Stimulated activated CD4-positive, alpha-beta T cell treated with anti-CD3 and anti-CD28 coated beads, Interleukin-4, amount 100 ng/mL, for 4 hours (primary cell): Measurements from ENCODE around the gene POLN.
"Not testable (repeated sequence)": the region's sequence is repeated elsewhere in the genome, so short reads cannot be mapped to it uniquely, and the experiment has no call there.

Source experiments
- DNase-seq, 2 experiments: peaks; one replicate each; pipeline ENCODE4 v3.0.0-alpha.2; 2020

POLN gene

DNA sequence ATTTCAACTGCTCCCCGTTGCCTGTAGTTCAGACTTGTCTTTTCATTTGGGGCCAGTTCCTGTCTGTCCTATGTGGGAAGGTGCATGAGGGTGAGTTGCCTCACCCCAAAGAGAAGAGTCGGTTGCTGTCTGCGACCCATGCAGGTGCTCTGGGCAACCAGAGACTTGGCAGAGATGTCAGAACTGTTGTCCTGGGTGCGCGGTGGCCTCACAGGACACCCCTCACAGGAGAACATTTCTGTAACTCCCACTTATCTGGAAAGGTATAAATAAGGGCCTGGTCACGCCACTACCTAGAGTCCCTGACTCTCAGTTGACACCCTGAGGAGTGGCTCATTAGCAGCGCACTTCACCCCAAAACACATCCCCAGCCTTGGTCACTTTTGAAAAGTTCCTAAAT lies 192.5 kb downstream of the POLN start:
- no peak for DNase-seq

GRCh38 chr4:2048831-2049230 lies 193.1 kb downstream of the POLN start:
- no peak for DNase-seq

DNA sequence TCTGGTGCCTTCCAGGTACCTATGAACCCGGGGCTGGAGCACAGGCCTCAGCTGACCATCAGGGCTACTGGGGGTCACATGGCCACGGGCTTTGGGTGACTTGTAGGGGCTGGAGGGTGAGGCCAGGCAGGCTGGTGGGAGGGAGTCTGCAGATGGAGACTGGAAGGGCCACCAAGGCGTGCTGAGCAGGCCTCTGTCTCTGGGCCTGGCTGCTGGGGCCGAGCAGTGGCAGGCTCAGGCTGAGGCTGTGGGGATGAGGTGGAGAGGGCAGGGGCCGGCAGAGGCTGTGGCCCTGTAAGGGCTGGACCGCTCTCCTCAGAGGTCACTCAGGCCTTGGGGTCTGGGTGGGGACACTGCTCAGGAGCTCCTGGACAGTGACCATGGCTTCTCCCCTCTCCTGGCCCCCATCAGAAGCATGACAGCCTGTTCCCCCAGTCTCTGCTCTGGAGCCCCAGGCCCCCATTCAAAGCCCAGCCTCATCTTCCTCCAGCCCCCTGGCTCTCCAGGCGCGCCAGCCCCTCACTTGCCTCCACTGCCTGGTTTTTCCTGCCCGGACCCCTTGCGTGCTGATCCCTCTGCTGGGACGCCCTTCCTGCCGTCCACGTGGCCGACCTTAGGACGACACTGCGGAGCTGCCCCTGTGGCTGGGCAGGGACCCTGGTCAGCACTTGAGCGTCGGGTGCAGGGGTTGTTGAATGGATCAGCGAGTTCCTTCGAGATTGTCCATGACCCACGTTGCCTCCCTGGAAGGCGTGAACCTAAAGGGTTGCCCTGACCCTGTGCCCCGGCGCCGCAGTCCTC lies 193.9 kb downstream of the POLN start:
- no peak for DNase-seq

- DNase-seq: no peak
These were observed 194.8 kb downstream of the POLN start for GRCh38 chr4:2047031-2047660.

DNA sequence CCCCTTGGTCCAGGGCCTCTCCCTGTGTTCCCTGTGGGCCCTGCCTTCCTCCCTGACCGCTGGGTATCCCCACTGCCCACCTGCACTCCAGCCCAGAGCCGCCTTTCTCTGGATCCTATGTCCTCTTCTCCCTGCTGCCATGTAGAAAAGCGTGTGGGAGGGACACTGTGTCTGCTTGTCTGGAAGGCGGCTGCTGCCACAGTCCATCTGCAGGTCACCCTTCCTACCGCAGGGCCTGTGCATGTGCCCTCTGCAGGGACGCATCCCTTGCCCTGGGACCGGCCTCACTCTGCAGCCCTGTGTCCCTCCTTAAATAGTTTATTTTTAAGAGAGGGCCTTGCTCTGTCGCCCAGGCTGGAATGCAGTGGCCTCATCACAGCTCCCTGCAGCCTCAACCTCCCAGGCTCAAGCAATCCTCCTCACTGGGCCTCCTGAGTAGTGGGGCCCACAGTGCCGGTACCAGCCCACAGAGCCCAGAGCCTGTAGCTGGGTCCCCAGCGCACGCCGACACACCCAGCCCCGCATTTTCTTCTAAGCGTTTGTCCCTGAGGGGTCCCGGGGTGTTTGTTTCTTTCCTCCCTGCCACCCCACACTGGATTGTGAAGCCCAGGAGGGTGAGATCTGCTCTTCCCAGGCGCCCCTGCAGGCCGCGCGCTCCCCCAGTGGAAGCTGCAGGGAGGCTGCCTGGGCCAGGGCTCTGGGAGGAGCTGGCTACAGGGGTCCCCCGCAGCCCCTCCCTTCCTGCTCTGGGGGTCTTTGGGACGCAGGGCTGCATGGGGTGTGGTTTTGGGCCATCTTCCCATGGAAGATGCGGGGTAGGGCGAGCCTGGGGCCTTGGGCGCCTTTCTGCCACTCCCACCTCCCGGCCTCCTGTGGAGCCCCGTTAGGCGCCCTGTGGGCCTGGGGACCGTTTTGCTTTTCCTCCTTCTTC lies 195.6 kb downstream of the POLN start:
- no peak for DNase-seq

- DNase-seq: no peak
These were observed 196.4 kb downstream of the POLN start for GRCh38 chr4:2045518-2045951.

DNA sequence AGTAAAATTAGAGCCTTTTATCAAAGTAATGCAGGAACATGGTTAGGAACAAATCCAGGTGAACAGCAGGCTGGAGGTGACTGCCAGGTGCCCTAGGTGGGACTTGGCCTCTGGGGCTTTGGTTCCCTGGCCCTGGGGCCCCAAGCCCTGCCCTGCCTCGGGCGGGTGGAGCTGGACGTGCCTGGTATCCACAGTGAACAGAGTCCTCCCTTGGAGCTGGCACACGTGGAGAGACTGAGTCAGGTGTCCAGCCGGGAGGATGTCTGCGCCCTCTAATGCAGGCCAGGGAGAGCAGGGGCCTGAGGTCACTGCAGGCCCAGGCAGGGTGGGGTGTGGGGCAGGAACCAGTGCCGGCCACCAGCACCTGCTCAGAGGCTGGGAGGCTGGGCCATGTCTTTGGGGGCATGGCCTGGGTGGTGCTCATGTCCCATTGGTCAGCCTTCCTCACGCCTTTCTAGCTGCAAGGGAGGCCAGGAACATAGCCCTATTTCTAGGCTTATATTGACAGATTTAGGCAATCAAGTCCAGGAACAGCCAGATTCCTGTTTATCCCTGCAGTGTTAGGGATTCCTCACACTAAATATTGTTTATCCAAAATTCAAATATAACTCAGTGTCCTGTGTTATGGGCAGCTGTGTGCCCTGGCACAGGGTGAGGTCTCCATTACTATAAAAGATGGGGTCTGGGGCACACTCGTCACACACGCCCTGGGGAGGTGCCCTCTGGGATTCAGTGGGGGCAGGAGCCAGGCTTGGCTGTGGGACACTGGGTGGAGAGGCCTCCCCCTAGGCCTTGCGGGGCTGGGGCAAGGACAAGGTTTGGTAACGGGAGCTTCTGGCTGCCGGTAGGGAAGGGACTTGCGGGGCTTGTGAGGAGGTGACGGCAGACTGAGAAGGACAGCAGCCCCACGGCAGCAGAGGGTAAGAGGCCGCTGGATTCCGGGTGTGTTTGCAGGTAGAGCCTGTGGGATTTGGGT lies 197.1 kb downstream of the POLN start:
- no peak for DNase-seq

DNA sequence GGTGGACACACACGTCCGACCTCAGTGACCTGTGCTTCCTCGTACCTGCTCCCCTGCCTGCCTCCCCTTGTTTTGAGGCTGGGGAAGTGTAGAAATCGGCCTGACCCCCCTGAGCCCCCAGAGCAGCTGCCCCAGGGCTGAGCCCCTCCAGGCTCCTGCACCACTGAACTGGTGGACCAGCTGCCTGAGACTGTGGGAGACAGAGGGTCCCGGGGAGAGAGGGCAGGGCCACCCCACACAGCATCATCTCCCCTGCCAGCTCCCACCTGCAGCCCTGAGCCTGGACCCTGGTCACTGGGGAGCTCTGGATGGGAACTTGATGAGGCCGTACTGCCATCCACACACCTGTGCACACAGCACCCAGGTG lies 197.8 kb downstream of the POLN start:
- no peak for DNase-seq

- no peak for DNase-seq
These were observed 198.4 kb downstream of the POLN start for GRCh38 chr4:2043396-2044118.

DNA sequence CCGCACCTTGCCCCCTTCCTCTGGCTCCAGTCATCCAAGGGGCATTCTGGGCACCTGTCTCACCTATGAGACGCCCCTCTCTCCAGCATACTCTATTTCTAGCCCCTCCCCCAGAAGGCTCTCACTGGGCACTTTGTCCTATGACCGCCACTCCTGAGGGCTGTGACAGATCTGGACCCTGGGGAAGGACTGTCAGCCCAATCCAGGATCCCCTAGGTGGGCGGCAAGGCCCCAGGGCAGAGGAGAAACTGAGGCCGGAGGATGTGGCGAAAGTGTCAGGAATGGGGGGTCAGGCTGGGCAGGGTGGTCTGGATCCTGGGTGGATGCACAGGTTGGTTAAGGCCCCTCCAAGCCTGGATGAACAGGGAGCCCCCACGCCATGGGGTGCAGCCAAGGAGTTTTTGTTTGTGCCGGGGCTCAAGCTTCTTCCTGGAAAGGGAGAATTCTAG lies 198.9 kb downstream of the POLN start:
- DNase-seq: no peak

DNA sequence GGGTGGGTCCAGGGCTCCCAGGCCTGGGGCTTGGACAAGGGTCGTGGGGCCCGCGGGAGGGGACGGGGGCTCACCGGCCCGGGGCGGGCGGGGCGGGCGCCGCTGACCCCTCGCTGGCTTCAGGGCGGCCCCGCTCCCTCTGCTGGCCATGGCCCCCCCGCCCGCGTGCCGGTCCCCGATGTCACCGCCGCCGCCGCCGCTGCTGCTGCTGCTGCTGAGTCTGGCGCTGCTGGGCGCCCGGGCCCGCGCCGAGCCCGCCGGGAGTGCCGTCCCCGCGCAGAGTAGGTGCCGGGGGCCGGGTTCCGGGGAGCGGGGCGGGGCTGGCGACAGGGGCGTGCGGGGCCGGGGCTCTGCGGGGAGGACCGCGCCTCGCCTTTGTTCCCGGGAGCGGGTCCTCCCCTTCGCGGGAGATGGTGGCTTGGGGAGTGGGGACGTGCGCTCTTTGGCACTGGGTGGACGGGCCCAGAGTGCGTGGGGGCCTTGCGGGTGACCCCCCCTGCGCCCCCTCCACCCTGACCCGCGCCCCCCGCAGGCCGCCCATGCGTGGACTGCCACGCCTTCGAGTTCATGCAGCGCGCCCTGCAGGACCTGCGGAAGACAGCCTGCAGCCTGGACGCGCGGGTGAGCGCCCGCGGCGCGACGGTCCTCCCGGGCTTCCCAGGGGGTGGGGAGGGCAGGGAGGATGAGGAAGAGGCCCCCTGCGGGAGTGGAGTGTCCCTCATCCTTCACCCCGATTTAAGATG lies 199.5 kb downstream of the POLN start:
- peak; percentile 30 to 36 for DNase-seq

GRCh38 chr4:2041239-2042130 lies 200.4 kb downstream of the POLN start:
- DNase-seq: peak; percentile 82 to 89

DNA sequence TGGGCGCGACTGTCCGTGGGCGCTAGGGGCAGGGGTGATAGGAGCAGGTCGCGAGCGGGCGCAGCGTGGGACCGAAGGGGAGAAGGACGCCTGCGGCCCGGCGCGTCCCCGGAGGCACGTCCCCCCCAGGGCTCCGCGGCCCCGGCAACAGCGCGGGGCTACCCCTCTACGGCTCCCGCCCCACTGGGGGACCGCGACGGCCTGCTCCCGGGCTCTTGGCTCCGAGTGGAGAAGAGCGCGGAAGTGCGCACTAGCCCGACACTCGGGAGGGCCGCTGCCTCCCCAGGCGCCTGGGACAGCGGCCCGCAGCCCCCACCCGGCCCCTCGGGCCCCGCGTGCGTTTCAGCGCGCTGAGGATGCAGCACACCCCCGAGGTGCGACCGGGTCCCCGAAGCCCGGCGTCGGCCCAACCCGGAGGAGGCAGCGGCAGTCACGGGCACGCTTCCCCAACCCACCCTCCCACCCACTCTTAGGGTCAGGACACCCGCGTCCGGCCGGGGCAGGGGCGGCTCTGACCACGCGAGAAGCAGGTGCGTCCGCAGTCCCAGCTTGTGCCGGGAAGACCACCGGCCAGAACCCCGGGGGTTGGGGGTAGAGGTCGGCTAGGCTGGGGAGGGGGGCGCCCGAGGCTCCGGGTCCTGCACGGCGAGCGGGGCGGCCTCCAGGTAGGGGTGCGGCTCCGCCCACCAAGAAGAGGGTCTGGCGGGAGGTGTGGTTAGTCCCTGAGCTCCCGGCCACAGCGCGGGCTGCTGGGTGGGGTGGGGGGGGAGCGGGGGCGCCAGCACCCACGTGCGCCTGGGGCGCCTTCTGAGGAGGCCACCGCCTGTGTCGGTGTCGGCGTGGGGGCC lies 201.3 kb downstream of the POLN start:
- peak in 1 of 2 experiments; percentile 14 for DNase-seq

DNA sequence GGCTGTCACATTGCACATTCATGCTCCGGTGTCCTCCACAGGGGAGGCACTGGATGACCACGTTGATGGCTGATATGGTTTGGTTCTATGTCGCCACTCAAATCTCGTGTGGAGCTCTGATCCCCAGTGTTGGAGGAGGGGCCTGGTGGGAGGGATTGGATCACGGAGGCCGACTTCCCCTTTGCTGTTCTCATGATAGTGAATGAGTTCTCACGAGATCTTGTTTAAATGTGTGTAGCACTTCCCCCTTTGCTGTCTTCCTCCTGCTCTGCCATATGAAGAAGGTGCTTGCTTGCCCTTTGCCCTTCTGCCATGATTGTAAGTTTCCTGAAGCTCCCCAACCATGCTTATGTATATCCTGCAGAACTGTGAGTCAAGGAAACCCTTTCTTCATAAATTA lies 205.1 kb downstream of the POLN start:
- DNase-seq: no peak

- no peak for DNase-seq
These were observed 205.6 kb downstream of the POLN start for GRCh38 chr4:2036327-2036726.

- DNase-seq: not testable (repeated sequence)
These were observed 210.8 kb downstream of the POLN start for GRCh38 chr4:2031161-2031560.

DNA sequence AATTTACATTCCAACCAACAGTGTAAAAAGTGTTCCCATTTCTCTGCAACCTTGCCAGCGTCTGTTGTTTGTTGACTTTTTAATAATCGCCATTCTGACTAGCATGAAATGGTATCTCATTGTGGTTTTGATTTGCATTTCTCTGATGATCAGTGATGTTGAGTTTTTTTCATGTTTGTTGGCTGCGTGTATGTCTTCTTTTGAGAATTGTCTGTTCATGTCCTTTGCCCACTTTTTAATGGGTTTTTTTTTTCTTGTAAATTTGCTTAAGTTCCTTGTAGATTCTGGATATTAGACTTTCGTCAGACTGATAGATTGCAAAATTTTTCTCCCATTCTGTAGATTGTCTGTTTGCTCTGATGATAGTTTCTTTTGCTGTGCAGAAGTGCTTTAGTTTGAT lies 214.8 kb downstream of the POLN start:
- not testable (repeated sequence) for DNase-seq

GRCh38 chr4:2025817-2026216 lies 216.1 kb downstream of the POLN start:
- DNase-seq: no peak

GRCh38 chr4:2024683-2025082 lies 217.2 kb downstream of the POLN start:
- DNase-seq: no peak
